Suppressor macrophage (primary cell): ENCODE measurements around the gene BMP5.

Experiments used
- DNase-seq, 4 experiments: peaks; one replicate each; pipeline ENCODE4 v3.0.0-alpha.2; 2020 to 2022

The BMP5 gene

DNA sequence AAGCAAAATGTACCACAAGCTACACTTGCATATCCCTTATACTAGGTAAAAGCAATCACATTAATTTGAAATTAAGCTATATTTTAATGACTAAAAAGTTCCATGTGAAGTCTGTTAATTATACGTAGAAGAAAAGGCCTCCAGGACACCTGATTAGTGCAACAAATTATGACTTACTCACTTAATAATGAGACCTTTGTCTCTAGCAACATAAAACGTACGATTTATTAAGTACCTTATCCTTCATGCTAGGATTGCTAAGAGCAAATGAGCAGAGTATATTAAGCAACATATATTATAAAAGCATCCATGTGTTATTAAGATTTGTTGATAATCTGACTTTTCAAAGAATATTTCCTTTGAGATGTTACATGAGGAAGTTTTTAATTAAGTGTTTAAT, 2.5 kb downstream of the BMP5 start:
- no peak for DNase-seq

DNA sequence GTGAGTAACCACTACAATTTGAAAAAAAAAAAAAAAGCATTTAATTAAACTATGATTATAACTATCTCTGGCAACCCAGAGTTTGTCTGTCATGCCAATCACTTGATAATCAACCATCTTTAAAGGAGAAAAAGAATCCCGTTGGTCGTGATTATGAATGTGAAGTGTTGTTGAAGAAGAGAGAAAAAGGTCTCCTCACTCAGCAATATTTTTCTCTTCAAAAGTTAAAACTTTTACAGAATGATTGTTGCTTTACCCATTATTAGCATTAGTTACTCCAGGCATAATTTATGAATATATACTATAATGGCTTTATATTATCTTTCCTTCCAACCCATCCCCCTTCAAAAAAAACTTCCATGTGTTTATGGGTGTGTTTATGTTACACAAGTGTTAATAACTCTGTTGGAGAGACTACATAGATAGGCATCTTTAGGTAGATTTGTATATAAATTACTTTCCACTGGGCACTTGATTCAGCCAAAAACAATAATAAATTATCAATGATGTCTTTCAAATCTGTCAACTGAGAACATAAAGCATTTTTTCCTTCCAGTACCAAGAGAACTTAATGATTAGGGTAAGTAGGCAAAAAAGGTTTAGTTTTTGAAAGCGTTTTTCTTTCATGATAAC, 5.1 kb downstream of the BMP5 start:
- DNase-seq = no peak

DNA sequence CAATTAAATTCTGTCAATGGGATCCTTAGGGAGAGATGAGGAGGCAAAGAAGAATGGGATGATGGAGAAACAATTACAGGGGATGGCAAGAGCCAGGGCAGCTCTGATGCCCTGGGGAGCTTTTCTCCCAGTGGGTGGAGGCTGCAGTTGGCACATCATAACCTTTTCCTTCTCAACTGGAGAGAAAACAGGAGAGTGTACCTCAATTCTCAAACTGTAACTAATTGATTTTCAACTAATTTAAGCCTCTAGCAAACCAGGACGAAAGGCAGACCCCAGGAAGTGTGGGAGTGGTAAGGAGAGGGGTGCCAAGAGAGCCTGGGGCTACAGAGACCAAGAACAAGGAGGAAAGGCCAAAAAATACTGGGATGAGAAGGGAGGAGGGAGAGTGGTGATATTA, 5.7 kb downstream of the BMP5 start:
- no peak for DNase-seq

DNA sequence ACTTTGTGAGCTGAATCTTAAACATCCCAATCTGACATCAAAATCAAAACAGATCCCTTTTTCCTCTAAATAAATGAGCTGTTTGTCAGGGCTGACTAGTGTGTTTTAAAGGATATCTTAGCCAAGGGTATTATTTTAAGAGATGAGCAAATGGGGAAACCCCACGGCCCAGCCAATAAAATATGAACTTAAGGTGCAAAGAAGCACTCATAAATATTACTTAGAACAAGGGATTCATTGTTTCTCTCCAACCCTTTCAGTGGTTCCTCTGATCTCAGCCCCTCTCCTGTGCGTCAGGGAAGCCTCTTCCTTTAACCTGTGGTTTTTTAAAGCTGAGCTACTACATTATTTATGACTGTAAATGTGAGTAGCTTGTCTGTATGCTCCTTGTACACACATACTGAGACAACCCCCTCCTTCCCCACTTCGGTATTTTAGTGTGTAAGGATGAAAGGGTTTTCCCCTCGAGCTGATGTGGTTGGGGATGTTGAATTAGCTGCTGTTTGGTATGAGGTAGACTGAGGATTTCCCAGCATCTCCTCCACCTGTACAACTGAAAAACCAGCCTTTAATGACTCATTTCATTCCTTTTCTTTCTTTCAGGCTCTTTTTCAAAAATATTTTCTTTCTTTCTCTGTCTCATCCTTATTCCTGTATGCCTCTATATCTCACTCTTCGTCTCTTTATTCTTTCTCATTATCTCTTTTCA, 6.5 kb downstream of the BMP5 start:
- no peak for DNase-seq

DNA sequence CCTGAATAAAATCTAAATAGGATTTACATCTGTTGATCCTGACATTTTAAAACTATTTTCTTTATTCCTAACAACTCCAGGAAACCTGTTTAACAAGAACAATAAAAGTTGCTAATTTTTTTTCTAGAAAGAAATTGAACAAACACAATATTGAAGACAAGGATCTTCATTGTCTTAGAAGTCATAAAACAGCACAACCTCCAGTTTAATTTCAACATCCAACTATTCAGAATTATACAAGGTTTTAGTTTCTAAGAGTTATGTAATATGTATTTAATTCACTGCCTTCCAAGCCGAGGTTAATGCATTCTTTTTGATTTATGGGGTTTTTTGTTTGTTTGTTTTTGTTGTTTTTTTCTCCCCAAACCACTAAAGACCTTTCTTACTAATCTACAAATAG, 7.2 kb downstream of the BMP5 start:
- DNase-seq = no peak

DNA sequence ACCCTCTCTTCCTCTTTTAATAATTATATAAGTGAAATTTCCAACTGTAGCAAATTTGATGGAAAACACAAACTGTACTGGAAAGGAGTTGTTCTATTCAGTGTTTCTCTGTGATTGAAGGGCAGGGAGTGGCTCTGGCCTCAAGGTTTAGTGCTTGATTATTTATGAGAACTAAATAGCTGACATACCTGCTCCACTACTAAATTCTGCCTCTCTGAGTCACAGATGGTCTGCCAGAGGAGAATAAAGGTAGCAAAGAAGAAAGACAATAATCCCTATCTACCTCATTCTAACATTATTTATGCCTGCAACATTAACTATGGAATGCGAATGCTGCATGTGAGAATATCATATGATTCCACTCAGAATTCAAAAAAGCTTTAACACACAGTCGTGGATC, 9.3 kb downstream of the BMP5 start:
- DNase-seq = no peak

DNA sequence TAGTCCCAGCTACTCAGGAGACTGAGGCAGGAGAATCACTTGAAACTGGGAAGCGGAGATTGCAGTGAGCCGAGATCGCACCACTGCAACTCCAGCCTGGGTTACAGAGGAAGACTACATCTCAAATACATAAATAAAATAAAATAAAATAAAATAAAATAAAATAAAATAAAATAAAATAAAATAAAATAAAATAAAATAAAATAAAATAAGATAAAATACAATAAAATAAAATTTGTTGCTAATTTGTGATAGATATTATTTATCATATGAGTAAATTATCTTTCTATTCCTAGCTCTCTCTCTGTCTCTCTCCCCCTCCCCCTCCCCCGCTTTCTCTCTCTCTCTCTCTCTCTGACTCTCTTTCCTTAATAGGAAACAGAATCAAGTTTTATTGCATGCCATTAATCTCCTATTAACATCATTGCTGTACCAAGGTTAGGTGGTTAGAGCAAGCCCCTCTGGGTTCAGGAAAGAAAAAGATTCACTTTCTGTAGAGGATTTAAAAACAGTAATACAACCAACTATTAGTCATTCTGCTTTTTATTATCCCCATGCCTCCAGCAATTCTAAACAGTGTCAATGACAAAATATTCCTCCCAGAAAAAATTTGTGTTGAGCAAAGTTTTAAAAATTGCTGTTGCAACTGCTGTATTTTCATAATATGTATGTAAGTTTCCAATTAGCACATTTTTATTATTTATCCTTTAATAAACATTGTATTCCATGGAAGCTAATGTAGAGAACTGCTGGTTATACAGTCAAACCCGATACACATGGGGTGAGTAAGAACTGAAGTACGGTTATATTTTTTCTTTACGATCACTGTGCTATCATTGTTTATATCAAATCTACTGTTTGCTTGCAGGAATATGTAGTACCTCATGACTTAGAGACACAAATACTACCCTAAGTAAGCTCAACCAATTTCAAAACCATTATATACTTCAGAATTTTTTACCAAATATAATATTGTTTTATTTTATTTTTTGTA, 22.1 kb downstream of the BMP5 start:
- DNase-seq = no peak

DNA sequence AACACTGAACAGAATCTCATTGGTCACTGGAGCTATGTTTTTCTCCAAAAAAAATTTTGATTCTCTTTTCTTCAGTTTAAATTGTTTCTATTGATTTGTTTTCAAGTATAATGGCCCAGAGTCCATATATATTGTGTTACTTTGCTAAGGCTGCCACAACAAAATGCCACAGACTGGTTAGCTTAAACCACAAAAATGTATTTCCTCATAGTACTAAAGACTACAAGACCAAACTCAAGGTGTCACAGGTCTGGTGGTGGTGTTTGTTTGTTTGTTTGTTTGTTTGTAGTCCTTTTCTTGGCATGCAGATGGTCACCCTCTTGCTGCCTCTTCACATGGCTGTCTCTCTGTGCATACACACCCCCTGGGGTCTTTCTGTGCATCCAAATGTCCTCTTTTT, 34.0 kb downstream of the BMP5 start:
- DNase-seq = no peak

DNA sequence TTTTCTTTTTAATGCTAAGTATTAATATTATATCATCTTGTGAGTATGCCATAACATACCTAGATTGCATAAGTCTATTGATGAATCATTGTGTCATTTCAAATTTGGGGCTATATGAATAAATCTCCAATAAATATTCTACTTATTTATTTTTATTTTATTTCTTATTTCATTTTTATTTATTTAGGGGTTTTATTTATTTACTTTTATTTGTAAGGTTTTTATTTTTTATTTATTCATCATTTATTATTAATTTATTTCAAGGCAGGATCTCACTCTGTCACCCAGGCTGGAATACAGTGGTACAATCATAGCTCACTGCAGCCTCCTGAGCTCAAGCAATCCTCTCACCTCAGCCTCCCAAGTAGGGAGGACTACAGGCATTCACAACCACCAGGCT, 36.3 kb downstream of the BMP5 start:
- no peak for DNase-seq

DNA sequence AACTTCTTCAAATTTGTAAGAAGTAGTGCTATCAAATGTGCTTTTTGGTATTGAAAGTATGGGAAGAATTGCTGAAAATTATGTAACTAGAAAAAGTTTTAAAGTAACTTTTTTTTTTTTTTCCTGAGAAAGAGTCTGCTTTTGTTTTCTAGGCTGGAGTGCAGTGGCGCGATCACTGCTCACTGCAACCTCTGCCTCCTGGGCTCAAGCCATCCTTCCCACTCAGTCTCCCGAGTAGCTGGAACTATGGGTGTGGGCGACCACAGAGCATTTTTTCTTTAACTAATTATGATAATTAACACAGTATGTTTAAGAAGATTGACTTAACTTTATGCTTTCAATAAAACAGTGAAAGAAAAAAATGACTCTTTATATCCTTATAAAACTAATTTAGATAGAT, 38.4 kb downstream of the BMP5 start:
- no peak for DNase-seq

DNA sequence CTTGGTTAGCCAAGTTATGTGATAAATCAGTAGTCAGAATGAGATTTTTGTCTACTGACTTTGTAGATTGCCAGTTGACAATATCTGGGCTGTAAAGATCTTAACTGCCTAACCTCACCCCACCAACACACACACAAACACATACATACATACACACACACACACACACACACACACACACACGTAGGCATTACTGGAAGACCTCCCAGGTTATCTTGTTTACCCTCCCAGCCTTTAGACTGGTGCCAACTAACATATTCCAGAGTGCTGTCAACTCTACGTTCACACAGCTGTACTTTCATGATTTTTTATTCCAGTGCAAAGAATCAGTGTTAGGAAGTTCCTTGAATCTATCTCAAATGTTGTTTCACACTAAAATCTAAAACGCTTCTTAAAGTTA, 38.9 kb downstream of the BMP5 start:
- DNase-seq = no peak

DNA sequence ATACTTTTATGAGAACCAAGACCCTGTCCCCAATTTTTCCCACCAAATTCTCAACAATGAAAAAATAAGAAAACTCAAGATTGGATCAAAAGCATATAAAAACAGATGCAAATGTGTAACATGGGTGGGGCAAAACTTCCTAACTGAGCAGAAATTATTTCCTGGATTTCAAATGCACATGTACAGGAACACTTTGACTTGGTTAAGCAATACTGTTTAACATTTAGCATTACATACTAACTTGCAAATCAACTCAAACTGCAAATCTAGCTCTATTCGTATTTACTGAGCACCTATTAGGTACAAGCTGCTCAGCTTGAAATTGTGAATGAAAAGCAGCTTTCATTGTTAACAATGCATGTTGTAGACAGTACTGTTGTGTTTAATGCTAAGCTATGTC, 40.2 kb downstream of the BMP5 start:
- no peak for DNase-seq

DNA sequence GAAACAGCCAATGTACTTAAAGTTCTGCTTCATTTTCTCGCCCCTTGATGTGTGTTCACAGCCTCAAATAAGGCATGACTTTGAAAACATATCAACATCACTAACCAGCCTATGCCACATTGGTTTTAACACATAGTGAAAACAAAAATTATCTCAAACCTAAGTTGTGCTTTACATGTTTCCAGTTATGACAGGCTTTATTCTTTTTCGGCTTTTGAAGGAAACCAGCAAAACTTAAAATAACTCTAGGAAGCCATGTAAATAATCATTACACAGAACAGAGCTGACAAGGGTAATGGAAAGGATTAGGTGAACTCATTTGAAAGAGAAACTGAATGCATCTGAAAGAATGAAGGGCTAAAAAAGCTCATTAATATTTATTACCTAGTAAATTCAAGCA, 42.1 kb downstream of the BMP5 start:
- DNase-seq = no peak

DNA sequence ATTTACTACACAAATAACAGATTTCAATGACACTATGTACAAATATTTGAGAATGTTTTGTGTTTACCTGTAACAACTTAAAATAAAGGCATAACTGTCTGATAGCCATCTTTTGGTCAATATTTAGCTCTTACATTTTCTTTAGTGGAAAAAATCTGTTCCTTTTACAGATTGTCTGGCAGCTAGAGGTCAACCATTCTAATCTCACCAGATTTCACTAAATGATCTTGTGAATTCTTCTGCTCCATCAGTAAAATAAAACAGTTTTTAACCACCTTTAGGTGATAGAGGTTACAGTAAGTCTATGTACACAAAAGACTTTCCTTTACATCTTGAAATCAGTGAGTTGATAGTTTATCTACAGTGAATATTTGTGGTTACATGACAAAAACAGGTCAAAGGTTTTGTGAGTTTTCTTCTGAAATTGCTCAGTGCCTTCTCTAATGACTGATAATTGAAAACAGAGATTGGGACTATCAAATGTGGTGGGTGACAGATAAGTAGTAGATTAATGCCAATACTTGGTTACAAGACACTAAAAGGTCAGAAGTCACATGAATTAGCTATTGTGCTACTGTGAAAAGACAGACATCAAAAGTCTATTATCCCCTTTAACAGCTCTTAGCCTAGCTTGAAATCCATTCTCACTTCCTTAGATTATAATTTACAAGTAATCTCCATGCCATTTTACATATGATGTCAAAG, 47.4 kb downstream of the BMP5 start:
- DNase-seq = no peak

DNA sequence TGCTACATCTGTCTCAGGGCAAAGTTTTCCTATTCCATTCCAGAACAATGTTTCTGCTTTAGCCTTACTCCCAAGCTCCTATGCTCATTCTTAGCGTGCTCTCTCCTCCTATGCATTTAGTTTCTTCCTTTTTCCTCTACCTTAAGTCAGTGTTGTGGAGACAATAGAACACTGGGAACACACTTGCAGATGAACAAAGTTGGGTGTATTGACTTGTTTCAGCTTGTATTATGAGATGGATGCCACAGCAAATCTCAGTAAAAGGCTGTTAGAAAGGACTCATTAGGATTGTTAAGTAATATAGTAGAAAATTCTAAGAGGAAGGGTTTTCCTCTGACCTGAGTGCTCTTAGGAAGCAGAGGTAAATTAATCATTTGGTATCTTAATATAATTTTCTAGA, 48.4 kb downstream of the BMP5 start:
- no peak for DNase-seq

DNA sequence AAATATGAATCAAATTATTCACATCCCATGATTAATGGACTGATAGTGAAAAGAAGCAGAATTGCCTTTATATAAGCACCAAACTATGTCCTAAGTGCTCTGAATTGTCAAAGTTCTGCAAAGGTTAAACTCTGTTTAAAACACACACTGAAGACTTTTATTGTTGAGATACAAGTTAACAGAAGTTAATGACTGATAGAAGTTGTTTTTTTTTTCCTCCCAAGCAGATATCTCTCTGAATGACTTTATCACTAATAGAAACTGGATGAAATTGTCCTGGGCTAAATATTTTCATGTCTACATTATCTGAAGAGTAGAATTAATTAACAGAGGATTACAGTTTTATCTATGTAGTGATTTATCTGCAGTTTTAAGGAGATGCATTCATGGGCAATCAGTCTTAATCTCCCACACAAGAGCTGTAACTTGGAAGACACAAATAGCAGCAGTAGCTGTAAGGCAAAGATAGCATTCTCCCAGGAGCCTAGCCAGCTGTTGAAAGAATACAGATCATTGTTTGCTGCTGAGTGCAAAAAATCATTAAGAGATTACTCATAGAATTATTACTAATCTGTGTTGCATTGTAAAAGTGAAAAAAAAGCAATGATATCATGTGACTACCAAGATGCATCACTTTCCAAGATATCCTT, 49.9 kb downstream of the BMP5 start:
- no peak for DNase-seq

DNA sequence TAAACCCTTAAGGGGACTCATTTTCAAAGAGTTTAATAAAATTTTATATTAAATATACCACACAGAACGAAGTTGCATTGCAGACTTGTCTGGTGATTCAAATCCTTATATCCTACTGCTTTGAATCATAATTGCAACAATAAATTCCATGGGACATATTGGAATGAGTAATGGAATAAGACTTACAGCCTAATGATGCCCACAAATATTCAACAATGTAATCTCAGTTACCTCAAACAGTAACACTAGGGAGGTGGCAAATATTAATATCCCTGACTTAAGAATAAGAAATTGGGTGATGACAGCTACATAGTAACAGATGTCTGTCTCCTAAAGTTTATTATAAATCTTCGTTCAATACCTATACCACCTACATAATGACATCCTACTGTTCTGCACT, 52.6 kb downstream of the BMP5 start:
- DNase-seq = no peak

DNA sequence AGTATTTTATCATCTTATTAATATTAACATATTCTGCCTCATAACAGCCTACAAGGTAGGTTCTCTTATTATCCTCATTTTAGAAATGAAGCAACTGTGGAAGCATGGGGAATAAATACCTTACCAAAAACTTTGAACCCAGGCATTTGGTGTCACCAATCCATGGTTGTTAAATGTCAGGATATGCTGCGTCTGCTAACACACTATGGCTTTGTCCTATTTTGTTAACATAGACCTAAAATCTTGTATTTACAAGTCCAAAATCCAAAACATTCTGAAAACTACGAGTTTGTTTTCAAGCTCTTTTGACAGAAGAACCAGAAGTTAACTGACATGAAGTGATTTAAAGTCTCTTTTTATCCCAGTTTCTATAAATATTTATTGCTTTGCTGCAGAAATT, 53.4 kb downstream of the BMP5 start:
- no peak for DNase-seq

DNA sequence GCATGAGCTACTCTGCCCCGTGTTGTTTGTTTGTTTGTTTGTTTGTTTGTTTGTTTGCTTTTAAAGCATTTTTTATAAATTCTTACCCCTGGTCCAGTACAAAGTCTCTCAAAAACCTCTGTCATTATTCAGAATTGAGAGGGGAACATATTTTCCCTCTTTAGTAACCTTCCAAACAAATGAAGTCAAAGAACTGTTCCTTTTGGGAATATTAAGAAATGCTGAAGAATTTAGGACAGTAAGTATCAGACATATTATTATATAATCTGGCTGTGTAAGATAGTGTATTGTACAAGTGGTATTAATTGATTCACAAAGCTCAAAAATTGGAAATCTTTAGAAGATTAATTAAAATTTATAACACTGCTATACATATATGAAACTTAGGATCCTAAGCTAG, 54.7 kb downstream of the BMP5 start:
- DNase-seq = no peak

DNA sequence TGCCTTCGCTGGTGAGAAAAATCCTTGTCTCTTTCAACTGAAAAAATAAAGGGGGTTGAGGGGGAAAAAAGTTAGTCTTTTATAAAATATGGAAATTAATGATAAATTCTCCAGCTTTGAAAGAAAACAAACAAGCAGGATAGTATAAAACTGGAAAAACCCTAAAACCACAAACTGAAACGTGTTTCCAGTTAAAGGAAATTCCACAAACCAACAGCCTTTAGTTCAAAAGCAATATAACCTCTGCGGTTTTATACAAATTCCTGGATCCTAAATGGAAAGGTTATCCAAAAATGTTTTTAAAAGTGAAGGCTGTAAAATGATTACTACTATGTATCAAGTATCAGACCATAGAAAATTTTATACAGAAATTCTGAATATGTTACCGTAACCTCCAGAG, 55.6 kb downstream of the BMP5 start:
- DNase-seq = no peak

DNA sequence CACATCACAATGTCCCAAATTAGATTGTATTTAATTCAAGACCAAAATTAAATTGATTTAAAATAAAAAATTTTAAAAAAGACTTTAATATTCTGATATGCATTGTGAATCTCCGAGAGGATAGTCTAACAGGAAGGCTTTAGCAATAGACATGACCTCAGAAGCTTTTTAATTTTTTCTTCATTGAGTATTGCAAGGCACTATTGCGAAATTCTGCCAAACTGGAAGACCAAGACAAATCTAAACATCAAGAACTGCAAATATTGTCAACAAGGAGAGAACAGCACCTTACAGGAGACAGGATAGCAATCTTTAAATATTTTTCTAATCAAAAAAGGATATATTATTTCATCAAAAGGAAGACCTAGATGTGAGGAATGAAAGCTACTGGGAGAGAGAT, 56.9 kb downstream of the BMP5 start:
- DNase-seq = no peak

DNA sequence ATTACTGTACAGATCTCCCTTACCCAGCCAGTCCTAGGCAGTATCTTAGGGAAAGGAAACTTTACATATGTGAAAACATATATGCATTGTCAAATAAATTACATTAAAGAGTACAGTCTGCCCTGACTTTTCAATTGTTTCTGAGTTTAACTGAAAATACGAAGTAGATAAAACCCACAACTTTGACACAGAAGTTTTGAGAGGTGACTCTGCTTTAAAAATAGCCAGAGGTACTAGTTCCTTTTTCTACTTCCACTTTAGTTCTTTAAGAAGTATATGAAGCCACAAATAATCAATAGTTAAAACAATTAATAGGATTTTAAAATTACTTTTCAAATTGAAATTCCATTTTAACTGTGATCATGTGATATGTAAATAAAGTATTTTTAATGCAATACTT, 62.9 kb downstream of the BMP5 start:
- DNase-seq = no peak

DNA sequence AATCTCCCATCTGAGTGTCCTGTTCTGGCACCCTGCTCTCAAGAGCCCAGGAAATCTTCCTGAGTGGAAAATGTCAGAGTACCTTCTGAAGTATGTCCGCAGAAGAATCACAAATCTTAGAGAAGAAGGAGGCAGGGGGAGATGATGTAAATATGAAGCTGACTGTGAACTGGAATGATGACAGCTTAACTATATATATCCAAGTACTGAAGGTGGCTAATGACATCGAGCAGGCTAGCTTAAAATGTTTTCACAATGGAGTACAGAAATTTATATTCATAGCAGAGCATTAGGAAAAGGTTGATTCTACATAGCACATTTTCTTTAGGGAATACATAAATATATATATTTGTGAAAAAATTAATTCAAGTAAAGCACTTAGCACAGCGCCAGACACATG, 64.3 kb downstream of the BMP5 start:
- DNase-seq = no peak
